NOMO-1 treated with dmso at 0.1 percent for 144 hours (cell line): ENCODE measurements around the gene LSM4.

Experiments
- DNase-seq: peaks from one replicate; lab custom pipeline; 2025; ENCODE audit not compliant: unreplicated experiment; lab: John Stamatoyannopoulos, UW

LSM4 gene

DNA sequence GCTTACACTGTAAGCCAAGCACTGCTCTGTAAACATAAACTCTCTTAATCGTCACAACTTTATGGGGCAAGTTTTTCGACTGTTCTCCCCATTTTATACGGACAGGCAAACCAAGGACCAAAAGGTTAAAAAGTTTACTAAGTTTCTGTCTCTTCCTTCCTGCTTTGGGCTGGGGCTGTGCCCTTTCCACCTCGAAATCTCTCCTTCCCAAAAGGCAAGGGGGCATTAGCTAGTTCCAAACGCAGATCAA lies 43.7 kb downstream of the LSM4 start:
- DNase-seq: peak; percentile 65

DNA sequence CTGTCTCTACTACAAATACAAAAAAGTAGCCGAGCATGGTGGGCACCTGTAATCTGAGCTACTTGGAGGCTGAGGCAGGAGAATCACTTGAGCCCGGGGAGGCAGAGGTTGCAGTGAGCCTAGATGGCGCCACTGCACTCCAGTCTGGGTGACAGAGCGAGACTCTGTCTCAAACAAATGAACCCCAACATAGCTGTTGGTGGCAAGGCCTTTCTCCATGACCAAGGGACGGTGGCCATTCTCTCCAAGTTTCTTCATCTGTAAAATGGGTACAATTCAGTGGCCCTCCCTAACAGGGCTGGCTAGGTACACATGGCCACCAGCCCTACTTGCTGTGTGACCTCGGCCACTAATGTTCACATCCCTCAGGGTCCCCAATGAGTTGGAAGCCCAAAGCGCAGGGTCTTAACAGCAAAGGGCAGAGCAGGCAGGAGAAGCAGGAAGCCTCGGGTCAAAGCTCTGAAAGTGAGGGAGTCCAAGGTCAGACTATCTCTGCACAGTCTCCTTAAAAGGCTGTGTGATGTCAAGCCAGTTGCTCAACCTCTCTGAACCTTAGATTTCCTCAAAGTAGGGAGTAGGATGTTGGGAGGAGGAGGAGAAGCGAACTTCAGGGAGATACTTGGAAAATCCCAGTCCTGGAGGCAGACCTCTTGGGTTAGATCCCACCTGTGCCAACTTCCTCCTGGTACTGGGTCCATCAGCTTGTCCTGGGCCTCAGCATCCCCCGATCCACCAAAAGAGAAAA lies 44.2 kb downstream of the LSM4 start:
- no peak for DNase-seq

DNA sequence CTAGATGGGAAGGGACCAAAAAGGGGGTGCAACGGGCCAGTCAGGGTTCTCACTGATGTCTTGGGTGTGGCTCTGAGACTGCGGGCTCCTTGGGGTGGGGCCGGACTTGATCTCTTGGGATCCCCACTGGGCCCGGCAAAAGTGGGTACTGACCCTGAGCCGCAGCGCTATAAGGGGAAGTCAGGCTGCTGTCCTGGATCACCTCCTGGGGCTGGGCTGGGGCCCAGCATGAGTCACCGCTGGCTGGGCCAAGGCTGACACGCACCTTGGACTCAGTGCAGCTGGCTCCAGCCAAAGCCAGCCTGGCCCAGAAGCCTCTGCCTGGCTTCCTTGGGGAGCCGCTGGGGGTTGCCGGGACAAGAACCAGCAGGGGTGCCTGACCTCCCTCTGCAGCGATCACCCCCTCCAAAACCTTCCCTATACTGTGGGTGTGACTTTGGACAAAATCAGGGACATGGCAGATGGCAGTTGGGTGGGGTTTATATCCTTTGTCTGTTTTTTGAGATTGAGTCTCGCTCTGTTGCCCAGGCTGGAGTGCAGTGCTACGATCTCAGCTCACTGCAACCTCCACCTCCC lies 48.0 kb downstream of the LSM4 start:
- peak; percentile 56 for DNase-seq

DNA sequence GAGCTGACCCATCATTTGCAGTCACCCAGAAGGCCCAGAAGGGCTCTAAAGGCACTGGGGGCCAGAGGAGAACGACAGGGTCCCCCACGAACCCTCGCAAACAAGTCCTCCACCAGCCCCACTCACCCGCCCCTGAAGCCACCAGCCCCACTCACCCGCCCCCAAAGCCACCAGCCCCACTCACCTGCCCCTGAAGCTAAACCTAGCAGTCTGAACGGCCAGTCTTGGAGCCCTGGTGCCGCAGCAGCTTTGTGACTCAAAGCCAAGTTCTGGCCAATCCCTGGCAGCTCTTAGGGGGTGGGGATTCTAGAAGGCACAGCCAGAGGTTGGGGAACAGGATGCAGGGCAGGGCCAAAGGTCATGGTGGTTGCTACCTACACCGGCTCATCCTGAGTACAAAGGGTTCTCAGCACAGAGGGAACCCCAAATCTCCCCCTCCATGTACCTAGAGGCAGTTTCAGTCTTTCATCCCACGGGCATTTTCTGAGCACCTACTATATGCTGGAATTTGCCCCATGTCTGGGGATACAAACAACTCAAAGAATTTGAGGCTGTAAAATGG lies 48.6 kb downstream of the LSM4 start, which contains the start of gene IQCN:
IQCN (minus strand) TSS at position 234 of the 562 bp plus-strand sequence. CDS start 4,974 bp downstream, outside the sequence.
- peak; percentile 2 for DNase-seq

DNA sequence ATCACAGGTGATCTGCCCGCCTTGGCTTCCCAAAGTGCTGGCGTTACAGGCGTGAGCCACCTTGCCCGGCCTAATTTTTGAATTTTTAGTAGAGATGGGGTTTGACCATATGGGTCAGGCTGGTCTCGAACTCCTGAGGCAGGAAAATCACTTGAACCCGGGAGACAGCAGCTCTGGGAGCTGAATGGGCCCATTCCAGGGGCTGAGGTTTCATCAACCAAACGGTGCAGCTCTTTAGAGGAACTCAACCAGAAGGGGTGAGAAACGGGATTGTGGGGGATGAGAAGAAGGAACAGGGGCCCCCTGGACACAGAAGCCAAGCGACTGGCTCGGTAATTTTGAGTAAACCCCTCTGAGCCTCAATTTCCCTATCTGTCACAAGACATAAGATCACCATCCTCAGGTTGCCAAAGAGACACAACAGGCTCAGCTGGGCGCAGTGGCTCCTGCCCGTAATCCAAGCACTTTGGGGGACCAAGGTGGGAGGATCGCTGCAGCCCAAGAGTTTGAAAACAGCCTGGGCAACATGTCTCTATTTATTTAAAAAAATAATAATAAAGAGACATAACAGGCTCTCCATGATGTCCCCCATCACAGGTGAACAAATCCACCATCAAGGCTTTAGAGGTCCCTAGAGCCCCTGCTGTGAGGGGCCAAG lies 49.2 kb downstream of the LSM4 start:
- DNase-seq: no peak

DNA sequence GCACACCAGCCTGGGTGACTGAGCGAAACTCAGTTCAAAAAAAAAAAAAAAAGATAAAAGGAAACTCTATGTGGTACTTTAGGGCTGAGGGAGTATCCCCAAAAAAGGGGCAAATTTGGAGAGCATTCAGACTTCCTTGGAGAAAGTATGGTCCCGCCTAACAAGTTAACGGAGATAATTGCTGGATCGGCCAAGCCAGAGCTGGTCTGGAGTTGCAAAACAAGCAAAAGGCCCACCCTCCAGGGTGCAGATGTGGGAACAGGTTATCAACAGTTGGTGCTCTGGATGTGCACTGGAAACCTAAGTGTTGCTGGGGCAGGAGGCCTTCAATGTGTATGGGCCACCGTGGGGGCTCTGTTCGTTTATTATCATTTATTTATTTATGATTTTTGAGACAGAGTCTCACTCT lies 51.4 kb downstream of the LSM4 start:
- DNase-seq: no peak

DNA sequence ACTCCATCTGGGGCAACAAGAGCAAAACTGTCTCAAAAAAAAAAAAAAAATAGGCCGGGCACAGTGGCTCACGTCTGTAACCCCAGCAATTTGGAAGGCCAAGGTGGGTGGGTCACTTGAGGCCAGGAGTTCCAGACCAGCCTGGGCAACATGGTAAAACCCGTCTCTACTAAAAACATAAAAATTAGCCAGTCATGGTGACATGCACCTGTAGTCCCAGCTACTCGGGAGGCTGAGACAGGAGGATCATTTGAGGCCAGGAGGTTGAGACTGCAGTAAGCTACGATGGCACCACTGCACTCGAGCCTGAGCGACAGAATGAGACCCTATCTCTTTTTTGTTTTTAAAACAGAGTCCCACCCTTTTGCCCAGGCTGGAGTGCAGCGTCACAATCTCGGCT lies 52.5 kb downstream of the LSM4 start:
- DNase-seq: no peak

DNA sequence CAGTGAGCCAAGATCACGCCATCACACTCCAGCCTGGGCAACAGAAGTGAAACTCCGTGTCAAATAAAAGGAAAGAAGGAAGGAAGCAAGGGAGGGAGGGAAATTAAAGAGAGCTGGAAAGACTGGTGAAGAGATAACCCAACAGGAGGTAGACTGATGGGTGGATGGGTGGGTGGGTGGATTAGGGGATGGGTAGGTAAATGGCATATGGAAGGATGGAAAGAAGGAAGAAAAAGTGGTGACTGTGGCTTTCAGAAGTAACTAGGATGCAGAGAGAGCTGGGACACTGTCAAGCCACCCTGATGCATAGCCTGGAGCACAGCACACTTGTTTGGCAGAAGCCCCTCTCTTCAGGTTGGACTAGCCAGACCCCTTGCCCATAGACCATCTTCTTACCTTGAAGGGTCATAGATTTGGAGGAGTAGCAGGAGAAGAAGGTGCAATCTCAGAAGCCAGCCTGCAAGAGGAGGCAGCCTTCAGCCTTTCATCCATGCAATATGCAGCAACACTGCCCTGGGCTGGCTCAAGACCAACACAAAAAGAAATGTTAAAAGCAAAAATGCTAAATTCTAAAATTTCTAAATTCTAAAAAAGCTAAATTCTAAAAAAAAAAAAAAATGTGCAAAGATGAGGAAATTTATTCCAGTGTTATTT lies 53.7 kb downstream of the LSM4 start:
- no peak for DNase-seq

DNA sequence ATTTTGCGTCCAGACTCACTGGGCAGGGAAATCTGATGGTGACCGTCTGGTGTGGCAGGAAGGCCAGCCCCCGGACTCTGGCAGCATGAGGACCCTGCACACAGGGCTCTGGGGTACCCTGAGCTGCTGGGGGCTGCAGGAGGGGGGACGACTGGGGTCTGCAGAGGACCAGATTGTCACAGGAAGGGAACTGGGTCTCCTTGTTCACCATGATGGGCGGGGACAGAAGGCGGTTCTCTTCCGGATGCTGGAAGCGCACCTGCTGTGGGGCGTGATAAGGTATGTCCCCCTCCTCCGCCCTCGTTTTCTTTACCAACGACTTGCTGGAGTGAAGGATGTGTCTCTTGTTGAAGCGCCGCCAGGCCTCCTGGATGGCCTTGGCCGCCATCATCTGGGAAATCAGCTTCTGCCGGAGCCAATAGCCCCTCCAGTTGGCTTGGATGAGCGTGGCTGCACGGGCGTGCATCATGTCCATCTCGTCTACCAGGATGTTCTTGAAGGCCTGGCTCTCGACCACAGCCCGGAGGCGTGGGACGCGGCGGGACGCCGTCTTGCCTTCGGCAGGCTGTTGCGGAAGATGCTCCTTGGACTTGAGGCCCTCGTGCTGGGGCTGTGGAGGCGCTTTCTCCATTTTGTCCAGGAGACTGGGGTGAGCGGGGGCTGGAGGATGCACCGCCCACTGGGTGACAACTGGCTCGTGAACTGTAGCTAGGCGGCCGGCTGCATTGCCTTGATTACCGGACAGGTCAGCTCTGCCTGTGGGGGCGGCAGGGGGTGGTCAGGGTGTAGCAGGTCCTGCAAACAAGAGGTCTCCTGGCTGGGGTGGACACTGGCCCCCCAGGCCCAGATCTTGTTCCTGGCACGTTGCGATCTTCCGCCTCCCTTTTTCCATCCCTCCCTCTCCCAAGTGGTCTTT lies 55.8 kb downstream of the LSM4 start:
- DNase-seq: no peak

DNA sequence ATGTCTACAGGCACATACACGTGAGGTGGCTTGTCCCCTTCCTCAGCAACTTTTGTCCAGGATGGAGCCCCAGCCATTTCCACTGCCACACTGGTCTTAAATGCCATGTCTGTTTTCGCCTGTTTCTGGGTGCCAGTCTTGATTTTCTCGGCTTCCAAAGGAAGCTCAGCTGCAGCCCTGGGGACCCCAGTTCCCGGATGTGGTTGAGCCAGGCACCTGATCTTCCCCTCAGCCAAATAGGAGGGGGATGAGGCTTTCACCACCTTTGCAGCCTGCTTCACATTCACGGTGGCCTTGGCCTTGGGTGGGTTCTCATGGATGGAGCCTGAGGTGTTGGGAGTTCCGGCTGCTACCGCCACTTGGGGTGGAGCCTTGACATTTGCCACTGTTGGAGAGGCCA lies 57.3 kb downstream of the LSM4 start:
- no peak for DNase-seq

DNA sequence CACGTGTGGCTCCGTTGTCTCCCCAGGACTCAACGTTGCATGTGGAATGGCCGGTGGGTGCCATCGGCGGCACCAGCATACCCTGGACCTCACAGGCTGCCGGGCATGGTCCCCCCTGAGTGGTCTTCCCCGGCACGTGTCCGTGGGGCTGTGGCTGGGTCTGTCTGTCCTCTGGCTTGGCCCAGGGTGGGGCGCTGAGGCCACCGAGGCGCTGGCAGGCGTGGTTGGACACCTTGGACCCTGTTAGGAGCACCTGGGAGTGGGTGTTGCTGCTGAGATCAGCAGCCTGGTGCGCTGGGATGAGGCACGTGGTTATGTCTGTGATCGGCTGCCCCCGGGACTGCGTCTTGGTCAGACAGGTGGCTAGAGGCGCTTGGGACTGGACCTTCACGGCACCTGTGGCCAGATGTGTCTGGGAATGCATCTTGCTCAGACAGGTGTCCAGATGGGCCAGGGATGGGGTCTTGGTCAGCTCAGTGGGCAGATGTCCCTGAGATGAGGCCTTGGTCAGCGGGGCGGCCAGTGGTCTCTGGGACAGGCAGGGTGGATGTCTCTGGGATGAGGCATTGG lies 57.8 kb downstream of the LSM4 start:
- DNase-seq: no peak

DNA sequence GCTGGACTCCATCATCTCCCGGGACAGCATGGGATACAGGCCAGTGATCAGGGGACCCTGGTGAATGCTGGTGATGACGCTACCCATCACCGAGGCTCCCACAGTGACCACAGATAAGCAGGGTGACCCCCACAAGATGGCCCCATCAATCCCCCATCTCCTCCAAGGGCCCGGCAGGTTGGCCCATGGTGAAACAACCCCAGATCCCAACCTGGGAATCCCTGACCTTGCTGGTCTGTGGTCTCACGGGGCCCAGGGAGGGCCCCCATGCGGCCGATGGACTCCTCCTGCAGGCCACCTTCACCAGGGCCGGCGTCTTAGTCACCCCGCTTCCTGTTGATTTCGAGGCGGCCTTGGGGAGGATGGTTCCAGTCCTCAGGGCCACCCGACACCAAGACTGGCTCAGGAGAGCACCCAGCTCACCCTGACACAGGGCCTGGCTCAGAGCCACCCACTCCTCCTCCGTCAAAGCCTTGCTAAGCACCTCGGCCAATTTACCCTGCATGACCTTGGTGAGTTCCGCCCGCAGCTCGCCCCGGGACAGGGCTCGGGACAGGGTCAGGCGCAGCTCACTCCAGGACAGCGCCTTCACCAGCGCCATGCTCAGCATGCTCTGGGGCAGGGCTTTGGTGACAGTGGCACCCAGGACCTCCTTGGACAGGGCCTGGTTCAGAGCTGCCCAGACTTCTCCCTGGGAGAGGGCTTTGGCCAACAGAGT lies 58.6 kb downstream of the LSM4 start:
- no peak for DNase-seq

DNA sequence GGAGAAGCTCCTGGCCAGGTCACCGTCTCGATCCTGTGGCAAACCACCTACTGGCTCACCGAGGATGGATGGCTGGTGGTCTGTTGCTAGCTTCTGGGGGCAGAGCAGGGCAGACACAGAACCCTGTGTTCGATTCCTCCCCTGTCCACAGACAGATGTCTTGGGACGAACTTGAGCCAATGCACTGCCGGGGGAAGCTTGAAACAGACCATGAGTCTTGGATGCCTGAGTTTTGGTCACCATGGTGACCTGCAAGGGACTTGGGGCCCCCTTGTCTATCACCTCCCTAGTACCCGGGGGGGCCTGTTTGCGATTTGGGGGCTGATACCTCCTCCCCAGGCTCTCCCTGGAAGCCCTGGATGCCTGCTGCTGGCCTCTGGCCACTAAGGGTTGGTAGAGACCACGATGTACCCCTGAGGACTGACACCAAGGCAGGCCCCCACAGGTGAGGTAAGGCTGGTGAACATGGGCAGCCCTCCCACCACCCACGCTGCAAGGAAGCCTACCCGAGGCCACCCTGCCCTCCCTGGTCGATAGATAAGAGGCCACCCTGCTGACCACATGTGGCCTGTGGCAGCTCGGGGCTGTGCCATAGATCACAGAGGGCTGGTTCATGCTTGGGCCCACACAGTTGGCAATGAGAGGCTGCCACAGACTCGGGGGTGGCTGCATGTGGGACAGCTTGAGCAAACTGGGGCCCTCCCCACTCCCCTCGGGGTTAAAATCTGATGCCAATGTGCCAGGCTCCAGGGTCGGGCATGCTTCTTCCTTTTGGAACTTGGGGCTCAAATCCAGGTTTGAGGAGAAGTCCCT lies 59.3 kb downstream of the LSM4 start:
- no peak for DNase-seq

DNA sequence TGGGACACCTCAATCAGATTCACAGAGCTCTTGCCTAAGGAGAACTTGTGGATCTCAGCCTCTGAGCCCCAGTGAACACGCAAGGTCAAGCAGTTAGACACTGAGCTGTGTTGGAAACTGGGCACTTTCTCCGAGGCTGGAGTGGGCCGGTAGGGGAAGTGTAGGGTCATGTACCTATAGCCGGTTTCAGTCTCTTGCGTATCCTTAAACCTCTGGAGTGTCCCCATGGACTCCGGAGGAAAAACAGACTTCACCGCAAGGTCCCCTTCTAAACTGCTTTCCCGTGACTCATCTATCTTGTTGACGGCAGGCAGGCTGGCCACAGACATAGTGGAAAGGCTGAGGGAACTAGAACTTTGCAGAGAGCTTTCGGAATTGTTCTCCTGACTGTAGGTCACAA lies 60.0 kb downstream of the LSM4 start:
- DNase-seq: no peak

DNA sequence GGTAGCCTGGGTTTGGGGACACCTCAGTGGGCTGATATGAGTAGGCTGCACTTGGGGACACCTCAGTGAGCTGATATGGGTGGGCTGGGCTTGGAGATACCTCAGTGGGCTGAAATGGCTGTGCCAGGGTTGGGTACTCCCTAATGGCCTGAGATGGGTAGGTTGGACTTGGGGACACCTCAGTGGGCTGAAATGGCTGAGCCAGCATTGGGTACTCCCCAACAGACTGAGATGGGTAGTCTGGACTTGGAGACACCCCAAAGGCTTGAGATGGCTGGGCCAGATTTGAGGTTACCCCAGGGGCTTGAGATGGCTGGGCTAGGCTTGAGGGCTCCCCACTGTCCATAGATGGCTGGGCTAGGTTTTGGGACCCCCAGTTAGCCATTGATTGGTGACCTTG lies 60.7 kb downstream of the LSM4 start:
- no peak for DNase-seq

DNA sequence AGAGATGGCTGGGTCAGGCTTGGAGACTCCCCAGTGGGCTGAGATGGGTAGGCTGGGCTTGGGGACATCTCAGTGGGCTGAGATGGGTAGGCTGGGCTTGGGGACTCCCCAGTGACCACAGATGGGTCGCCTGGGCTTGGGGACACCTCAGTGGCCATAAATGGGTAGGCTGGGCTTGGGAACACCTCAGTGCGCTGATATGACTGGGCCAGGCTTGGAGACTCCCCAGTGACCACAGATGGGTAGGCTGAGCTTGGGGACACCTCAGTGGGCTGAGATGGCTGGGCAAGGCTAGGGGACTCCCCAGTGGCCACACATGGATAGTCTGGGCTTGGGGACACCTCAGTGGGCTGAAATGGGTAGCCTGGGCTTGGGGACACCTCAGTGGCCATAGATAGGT lies 61.4 kb downstream of the LSM4 start:
- DNase-seq: no peak

DNA sequence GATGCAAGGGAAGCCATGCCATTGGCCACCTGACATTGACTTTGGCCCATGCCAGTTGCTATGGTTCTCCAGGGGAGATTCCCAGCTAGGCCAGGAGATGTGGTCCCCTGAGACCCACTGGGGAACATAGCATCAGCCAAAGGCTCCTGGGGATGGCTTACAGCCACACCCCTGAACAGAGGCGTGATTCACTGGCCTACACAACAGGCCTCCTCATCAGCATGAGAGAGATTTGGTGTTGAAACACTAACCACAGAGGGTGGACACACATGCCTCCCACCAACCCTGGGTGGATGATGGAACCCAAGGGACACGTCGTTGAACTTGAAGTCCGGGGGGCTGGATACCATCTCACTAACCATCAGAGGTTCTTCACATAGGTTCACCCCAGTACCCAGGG lies 63.0 kb downstream of the LSM4 start:
- no peak for DNase-seq

DNA sequence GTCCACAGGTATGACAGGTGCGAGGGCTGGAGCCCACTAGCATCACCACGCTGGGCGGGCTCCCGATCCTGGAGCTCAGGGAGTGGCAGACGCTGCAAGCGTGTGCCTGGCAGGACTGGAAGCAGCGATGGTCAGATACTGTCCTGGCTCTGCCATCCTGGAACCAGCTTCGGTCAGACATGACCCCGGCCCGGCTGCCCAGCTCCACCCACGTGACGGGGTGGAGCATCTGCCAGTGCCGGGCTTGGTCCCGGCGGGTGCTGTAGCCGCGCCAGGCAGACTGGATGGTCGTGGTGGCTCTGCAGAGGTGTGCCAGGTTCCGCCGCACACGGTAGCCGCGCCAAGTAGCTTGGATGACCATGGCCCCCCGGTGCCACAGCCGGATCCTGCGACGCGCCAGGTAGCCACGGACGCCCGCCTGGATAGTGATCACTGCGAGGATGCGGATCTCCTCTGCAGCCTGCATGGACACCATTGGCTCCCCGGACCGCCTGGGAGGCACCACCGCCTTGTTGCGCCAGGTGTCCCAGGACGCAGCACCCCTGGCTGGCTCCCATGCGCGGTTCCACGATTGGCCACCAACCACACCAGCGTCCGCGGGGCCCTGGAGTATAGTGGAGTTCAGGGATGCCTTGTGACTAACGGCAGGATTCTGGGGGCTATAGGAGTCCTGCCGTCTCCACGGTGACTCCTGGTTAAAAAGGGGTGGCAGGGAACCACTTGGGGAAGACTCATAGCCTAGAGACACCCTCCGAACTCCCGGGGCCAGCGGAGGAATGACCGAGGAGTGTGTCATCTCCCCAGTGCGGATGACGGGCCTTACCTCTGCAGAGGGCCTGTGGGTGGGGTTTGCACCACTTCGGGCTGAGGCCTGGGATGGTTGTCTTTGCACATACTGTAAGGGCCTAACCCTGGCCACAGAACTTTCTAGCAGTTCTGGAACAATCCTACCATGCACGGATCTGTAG lies 65.1 kb downstream of the LSM4 start:
- no peak for DNase-seq
